Stomach (tissue), 4 donors: ENCODE results near the gene SLC4A11.

Source experiments
- CTCF ChIP-seq, 7 experiments: fragments of 450-650 bp in 4 of 7; fragments of 200-600 bp in 3 of 7; sonication (generic) in 3 of 7; IDR thresholded peaks; one replicate each; pipeline ENCODE4 v1.5.1; 2016 to 2019; ENCODE audit warnings: antibody characterized with exemption in 7 of 7, control low read depth in 2 of 7, mild to moderate bottlenecking in 1 of 7
- EP300 ChIP-seq: sonication (generic); formaldehyde crosslinking; IDR thresholded peaks from one replicate; pipeline ENCODE4 v1.6.1; 2017; ENCODE audit warnings: antibody characterized with exemption

DNA sequence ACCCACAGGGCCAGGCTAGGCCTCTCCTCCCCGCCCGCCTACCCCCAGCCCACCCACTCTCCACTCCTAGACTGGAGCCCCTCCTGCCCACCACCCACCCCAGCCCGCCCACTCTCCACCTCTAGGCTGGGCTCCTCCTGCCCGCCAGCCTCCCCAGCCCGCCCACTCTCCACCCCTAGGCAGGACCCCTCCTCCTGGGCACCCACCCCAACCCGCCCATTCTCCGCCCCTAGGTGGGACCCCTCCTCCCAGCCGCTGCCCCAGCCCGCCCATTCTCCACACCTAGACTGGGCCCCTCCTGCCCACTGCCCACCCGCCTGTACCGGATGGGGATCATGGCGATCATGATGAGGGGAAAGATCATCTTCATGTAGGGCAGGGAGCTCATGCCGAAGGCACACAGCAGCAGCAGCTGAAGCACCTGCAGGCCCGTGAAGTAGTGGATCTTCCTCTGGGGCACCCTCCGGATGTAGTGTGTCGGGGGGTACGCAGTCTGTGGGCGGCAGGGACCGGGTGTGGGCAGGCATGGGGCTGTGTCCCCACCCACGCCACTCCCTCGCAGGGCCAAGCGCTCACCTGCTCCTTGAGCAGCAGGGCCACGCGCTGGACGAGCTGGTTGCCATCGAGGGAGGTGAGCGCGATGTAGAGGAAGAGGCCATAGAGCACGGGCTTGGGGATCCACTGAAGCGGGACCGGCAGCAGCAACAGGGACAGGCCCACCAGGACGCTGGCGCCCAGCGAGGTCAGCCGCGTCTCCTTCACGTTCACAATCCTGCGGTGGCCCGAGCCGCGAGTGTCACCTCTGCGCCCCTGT lies 10.8 kb downstream of the SLC4A11 start:
- TF ChIP-seq CTCF (IDR thresholded peaks at IDR 0.05) (no peak), EP300 (no peak)
